Measurements from ENCODE around the gene MSTO1. TPM values are rescaled to one million over a fixed set of nuclear protein-coding genes. Genes with fewer than 3 reads are reported as not detected.

Gene MSTO1
- total RNA-seq, 2 experiments from 2014 or later = 65.9 to 69.6 TPM

- Mint-ChIP-seq H3K9me3 (peaks cover 3% of the 10 kb centered on the region), H3K4me3 (no peak overlapping the region), H3K36me3 (ENCODE audit: low read depth) (no peaks in the 10 kb centered on the region), H3K4me1 (ENCODE audit: low read depth) (no peaks in the 10 kb centered on the region), H3K27ac (no peak overlapping the region), H3K27me3 (peaks cover under 1% of the 10 kb centered on the region)
- ATAC-seq (ENCODE audit: poor library complexity) (no peak), DNase-seq (no peak)
- Histone ChIP-seq H3K36me3 (ENCODE audit: insufficient read depth, low read length) (no peaks in the 10 kb centered on the region), H3K9me3 (ENCODE audit: control insufficient read depth in 1 of 2, insufficient read depth in 1 of 2, low read length in 2 of 2) (peaks cover 0 to 9% of the 10 kb centered on the region in 2 experiments), H3K27me3 (ENCODE audit: control insufficient read depth in 1 of 2, insufficient read depth in 2 of 2, low read length in 2 of 2) (peaks cover 0 to 4% of the 10 kb centered on the region in 2 experiments), H3K27ac (ENCODE audit: low read depth in 1 of 2, low read length in 2 of 2) (no peak overlapping the region), H3K4me3 (ENCODE audit: low read length) (no peak overlapping the region), H3K4me1 (ENCODE audit: insufficient read depth, low read length) (no peaks in the 10 kb centered on the region)
- POLR2A ChIA-PET = no interaction called here
- CTCF ChIA-PET = no interaction called here
- no peak for TF ChIP-seq CTCF (IDR thresholded peaks at IDR 0.05)
- intact Hi-C loops (cut with DNase I, micrococcal nuclease) = no loop called here
Observed at GRCh38 chr1:155643230-155643629, 33.2 kb downstream of the MSTO1 start.

- DNase-seq (no peak), ATAC-seq (ENCODE audit: poor library complexity) (no peak)
- H3K4me1 Mint-ChIP-seq (ENCODE audit: low read depth) = no peaks in the 10 kb centered on the region
- H3K4me3 ChIP-seq (ENCODE audit: low read length) = no peak overlapping the region
- peaks cover 0 to 4% of the 10 kb centered on the region in 2 experiments for H3K27me3 ChIP-seq (ENCODE audit: control insufficient read depth in 1 of 2, insufficient read depth in 2 of 2, low read length in 2 of 2)
- ChIA-PET POLR2A (no interaction called here), CTCF (interaction anchor here (0.5 kb wide), 2 partner anchors 68 to 224 kb away, joined by 3 read pairs; no protein-coding TSS in a partner anchor)
- intact Hi-C loops (cut with DNase I, micrococcal nuclease) = no loop called here
- TF ChIP-seq CTCF (IDR thresholded peaks at IDR 0.05) = no peak
- no peak overlapping the region for H3K4me3 Mint-ChIP-seq
- H3K27me3 Mint-ChIP-seq = peaks cover 5% of the 10 kb centered on the region
- H3K27ac Mint-ChIP-seq = no peak overlapping the region
- H3K9me3 Mint-ChIP-seq = peaks cover 3% of the 10 kb centered on the region
- H3K27ac ChIP-seq (ENCODE audit: low read depth in 1 of 2, low read length in 2 of 2) = no peak overlapping the region
- H3K4me1 ChIP-seq (ENCODE audit: insufficient read depth, low read length) = no peaks in the 10 kb centered on the region
- no peaks in the 10 kb centered on the region for H3K36me3 Mint-ChIP-seq (ENCODE audit: low read depth)
- peaks cover 0 to 9% of the 10 kb centered on the region in 2 experiments for H3K9me3 ChIP-seq (ENCODE audit: control insufficient read depth in 1 of 2, insufficient read depth in 1 of 2, low read length in 2 of 2)
- no peaks in the 10 kb centered on the region for H3K36me3 ChIP-seq (ENCODE audit: insufficient read depth, low read length)
Observed at GRCh38 chr1:155645034-155645598, 35.1 kb downstream of the MSTO1 start.

- Mint-ChIP-seq H3K4me3 (no peak overlapping the region), H3K36me3 (ENCODE audit: low read depth) (no peaks in the 10 kb centered on the region), H3K4me1 (ENCODE audit: low read depth) (no peaks in the 10 kb centered on the region), H3K27ac (no peak overlapping the region), H3K9me3 (peaks cover 3% of the 10 kb centered on the region), H3K27me3 (peaks cover 5% of the 10 kb centered on the region)
- ATAC-seq (ENCODE audit: poor library complexity) (no peak), DNase-seq (no peak)
- intact Hi-C loops (cut with DNase I, micrococcal nuclease) = no loop called here
- ChIA-PET CTCF (no interaction called here), POLR2A (no interaction called here)
- Histone ChIP-seq H3K9me3 (ENCODE audit: control insufficient read depth in 1 of 2, insufficient read depth in 1 of 2, low read length in 2 of 2) (peaks cover 0 to 9% of the 10 kb centered on the region in 2 experiments), H3K4me1 (ENCODE audit: insufficient read depth, low read length) (no peaks in the 10 kb centered on the region), H3K36me3 (ENCODE audit: insufficient read depth, low read length) (no peaks in the 10 kb centered on the region), H3K27ac (ENCODE audit: low read depth in 1 of 2, low read length in 2 of 2) (no peak overlapping the region), H3K4me3 (ENCODE audit: low read length) (no peak overlapping the region), H3K27me3 (ENCODE audit: control insufficient read depth in 1 of 2, insufficient read depth in 2 of 2, low read length in 2 of 2) (peaks cover 0 to 4% of the 10 kb centered on the region in 2 experiments)
- TF ChIP-seq CTCF (IDR thresholded peaks at IDR 0.05) = no peak
Observed at GRCh38 chr1:155645648-155646047, 35.6 kb downstream of the MSTO1 start.
